ENCODE data around the gene MAP3K7.

MAP3K7 gene

DNA sequence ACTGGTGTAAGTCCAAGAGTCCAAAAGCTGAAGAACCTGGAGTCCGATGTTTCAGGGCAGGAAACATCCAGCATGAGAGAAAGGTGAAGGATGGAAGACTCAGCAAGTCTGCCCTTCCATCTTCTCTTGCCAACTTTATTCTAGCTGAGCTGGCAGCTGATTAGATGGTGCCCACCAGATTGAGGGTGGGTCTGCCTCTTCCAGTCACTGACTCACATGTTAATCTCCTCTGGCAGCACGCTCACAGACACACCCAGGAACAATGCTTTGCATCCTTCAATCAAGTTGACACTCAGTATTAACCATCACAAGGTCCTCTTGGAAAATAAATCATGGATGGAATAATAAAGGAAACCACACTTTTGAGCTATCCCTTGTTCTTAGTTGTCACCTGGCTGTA is 121.2 kb downstream of the MAP3K7 start:
- H2BK5ac ChIP-seq (ENCODE audit: low read length) = no peak overlapping the region
- no peak overlapping the region for H2BK120ac ChIP-seq (ENCODE audit: low read depth, low read length)
- H3K27ac ChIP-seq (ENCODE audit: low read depth, low read length) = no peak overlapping the region
- H3K56ac ChIP-seq (ENCODE audit: low read length) = no peak overlapping the region
- H4K5ac ChIP-seq (ENCODE audit: low read length) = no peak overlapping the region
- H3K4me1 ChIP-seq (ENCODE audit: control insufficient read depth, low read depth, low read length) = no peaks in the 10 kb centered on the region
- H2BK15ac ChIP-seq (replicated peaks; ENCODE audit: low read depth) = no peak overlapping the region
- no peak overlapping the region for H3K9ac ChIP-seq (ENCODE audit: low read length)
- H2AK5ac ChIP-seq (ENCODE audit: low read length) = no peak overlapping the region
- no peak overlapping the region for H3K18ac ChIP-seq (ENCODE audit: low read length)
- H3K4me2 ChIP-seq (ENCODE audit: low read length) = no peak overlapping the region
- H3K23ac ChIP-seq (ENCODE audit: low read length) = no peak overlapping the region
- H3K4ac ChIP-seq (ENCODE audit: low read depth, low read length) = no peak overlapping the region
- no peak for DNase-seq
- no peak overlapping the region for H3K4me3 ChIP-seq (ENCODE audit: low read length)
- no CpG with 5 or more reads among the region's 2 CpGs for whole genome bisulfite sequencing (ENCODE audit: extremely low coverage, insufficient coverage, low lambda C conversion rate)
- H3K36me3 ChIP-seq (ENCODE audit: control insufficient read depth, insufficient read depth, low read length) = no peaks in the 10 kb centered on the region
- no peak overlapping the region for H4K8ac ChIP-seq (ENCODE audit: low read depth, low read length)
- no peaks in the 10 kb centered on the region for H3K79me1 ChIP-seq (ENCODE audit: low read length)
- no peaks in the 10 kb centered on the region for H3K27me3 ChIP-seq (ENCODE audit: insufficient read depth, low read length, poor library complexity)
- H3K79me2 ChIP-seq (ENCODE audit: control insufficient read depth, insufficient read depth, low read length) = no peaks in the 10 kb centered on the region

DNA sequence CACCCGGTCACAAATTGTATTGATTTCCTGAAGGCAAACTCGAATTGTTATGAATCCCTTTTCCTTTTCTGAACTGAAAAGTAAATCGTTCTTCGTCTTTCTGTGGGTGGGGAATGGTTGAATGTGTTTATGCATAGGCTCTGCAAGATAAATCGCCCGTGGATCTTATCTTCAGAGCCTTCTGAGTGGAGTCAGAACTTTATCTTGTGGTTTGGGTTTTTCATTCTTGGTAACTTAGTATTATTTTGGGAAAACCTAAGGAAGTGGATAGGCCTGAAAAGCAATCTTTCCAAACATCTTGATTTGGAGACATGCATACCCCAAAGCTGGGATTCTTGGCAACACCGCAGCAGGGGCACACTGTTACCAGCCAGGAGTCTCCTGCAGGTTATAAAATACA is 122.4 kb downstream of the MAP3K7 start:
- Histone ChIP-seq H3K79me2 (ENCODE audit: control insufficient read depth, insufficient read depth, low read length) (no peaks in the 10 kb centered on the region), H3K4me1 (ENCODE audit: control insufficient read depth, low read depth, low read length) (no peaks in the 10 kb centered on the region), H3K36me3 (ENCODE audit: control insufficient read depth, insufficient read depth, low read length) (no peaks in the 10 kb centered on the region), H3K56ac (ENCODE audit: low read length) (no peak overlapping the region), H2BK5ac (ENCODE audit: low read length) (no peak overlapping the region), H2BK120ac (ENCODE audit: low read depth, low read length) (no peak overlapping the region), H3K4me2 (ENCODE audit: low read length) (no peak overlapping the region), H3K23ac (ENCODE audit: low read length) (no peak overlapping the region), H4K8ac (ENCODE audit: low read depth, low read length) (no peak overlapping the region), H2BK15ac (replicated peaks; ENCODE audit: low read depth) (no peak overlapping the region), H3K4ac (ENCODE audit: low read depth, low read length) (no peak overlapping the region), H3K79me1 (ENCODE audit: low read length) (no peaks in the 10 kb centered on the region), H3K9ac (ENCODE audit: low read length) (no peak overlapping the region), H3K27me3 (ENCODE audit: insufficient read depth, low read length, poor library complexity) (no peaks in the 10 kb centered on the region), H3K4me3 (ENCODE audit: low read length) (no peak overlapping the region), H2AK5ac (ENCODE audit: low read length) (no peak overlapping the region), H3K18ac (ENCODE audit: low read length) (no peak overlapping the region), H3K27ac (ENCODE audit: low read depth, low read length) (no peak overlapping the region), H4K5ac (ENCODE audit: low read length) (no peak overlapping the region)
- no CpG with 5 or more reads among the region's 7 CpGs for WGBS (ENCODE audit: extremely low coverage, insufficient coverage, low lambda C conversion rate)
- no peak for DNase-seq

DNA sequence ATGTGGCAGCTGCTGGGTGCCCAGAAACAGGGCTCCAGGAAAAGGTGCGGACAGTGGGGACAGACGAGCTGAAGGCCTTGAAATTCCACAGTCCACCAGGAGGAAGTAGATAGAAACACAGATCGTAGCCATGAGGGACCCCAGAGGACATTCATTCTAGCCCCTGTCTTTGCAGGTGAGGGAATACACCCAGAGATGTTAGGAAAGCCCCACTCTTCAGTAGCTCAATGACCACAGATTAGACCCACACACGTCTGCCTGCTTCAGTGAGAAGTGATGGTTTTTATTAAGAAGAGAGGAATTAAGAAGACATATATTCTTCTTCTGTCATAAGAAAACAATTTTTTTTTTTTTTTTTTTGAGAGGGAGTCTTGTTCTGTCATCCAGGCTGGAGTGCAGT is 123.0 kb downstream of the MAP3K7 start:
- DNase-seq = no peak
- H3K4me1 ChIP-seq (ENCODE audit: control insufficient read depth, low read depth, low read length) = no peaks in the 10 kb centered on the region

More for the DNA sequence above, 123.0 kb downstream of the MAP3K7 start:
- H2AK5ac ChIP-seq (ENCODE audit: low read length) = no peak overlapping the region
- H2BK15ac ChIP-seq (replicated peaks; ENCODE audit: low read depth) = no peak overlapping the region
- no peak overlapping the region for H3K4me3 ChIP-seq (ENCODE audit: low read length)
- no peak overlapping the region for H3K27ac ChIP-seq (ENCODE audit: low read depth, low read length)
- no peak overlapping the region for H3K4ac ChIP-seq (ENCODE audit: low read depth, low read length)
- no CpG with 5 or more reads among the region's 4 CpGs for WGBS (ENCODE audit: extremely low coverage, insufficient coverage, low lambda C conversion rate)
- no peak overlapping the region for H2BK5ac ChIP-seq (ENCODE audit: low read length)
- H4K5ac ChIP-seq (ENCODE audit: low read length) = no peak overlapping the region
- H3K4me2 ChIP-seq (ENCODE audit: low read length) = no peak overlapping the region
- no peaks in the 10 kb centered on the region for H3K79me2 ChIP-seq (ENCODE audit: control insufficient read depth, insufficient read depth, low read length)
- H3K36me3 ChIP-seq (ENCODE audit: control insufficient read depth, insufficient read depth, low read length) = no peaks in the 10 kb centered on the region
- H2BK120ac ChIP-seq (ENCODE audit: low read depth, low read length) = no peak overlapping the region
- no peaks in the 10 kb centered on the region for H3K27me3 ChIP-seq (ENCODE audit: insufficient read depth, low read length, poor library complexity)
- H4K8ac ChIP-seq (ENCODE audit: low read depth, low read length) = no peak overlapping the region
- no peak overlapping the region for H3K23ac ChIP-seq (ENCODE audit: low read length)
- H3K9ac ChIP-seq (ENCODE audit: low read length) = no peak overlapping the region
- H3K56ac ChIP-seq (ENCODE audit: low read length) = no peak overlapping the region
- H3K79me1 ChIP-seq (ENCODE audit: low read length) = no peaks in the 10 kb centered on the region
- H3K18ac ChIP-seq (ENCODE audit: low read length) = no peak overlapping the region

Data from mesendoderm (in vitro differentiated cells).